ENCODE results near the gene UGT3A1.

Gene UGT3A1

DNA sequence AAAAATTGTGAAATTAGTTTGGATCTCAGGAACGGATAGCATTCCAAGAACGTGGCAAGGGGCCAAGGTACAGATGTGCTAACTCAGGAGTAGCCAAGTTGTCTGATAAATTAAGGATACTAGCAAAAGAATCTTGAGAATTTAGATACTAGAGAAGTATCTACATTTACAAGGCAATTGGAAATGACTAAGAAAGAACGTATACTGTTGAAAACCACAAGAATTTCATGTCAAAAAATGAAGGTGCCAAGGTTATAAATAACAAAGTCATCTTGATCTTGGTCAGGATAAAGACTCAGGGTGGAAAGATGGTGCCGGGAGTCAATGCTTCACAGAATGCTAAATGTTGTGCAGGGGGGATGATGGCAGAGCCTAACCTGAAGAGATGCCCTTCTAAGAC lies 72.0 kb downstream of the UGT3A1 start:
- no peaks in the 10 kb centered on the region for H3K27me3 Mint-ChIP-seq
- no peak overlapping the region for H3K27ac Mint-ChIP-seq
- DNase-seq: no peak
- H3K36me3 Mint-ChIP-seq: peaks cover 18% of the 10 kb centered on the region
- CTCF ChIA-PET: interaction anchor here (0.9 to 9.1 kb wide), 3 partner anchors 106 to 141 kb away, joined by 3 to 141 read pairs (median 5); no protein-coding TSS in a partner anchor
- no peak overlapping the region for H3K4me3 Mint-ChIP-seq
- peaks cover 28% of the 10 kb centered on the region for H3K4me1 Mint-ChIP-seq
- H3K9me3 Mint-ChIP-seq: peaks cover 26% of the 10 kb centered on the region

DNA sequence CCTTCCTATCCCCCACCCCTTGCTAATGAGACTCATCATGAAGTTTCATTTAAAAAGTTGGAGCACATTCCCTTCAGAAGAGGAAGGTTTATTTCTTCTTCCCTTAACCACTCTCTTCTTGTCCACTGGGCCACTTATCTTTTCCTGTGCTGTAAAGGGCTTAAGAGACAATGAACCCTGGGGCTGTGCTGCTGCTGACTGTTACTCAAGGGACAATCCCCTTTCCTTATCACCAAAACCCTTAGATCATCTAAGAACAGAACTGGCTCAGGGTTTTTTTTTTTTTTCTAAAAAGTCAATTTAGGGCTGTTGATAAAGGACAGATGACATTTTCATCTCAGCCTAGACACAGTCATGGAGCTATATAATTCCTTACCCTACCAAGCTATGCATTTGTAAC lies 82.4 kb downstream of the UGT3A1 start:
- Mint-ChIP-seq H3K4me3 (no peak overlapping the region), H3K36me3 (peaks cover 20% of the 10 kb centered on the region), H3K27me3 (no peaks in the 10 kb centered on the region), H3K4me1 (peaks cover 34% of the 10 kb centered on the region), H3K27ac (no peak overlapping the region), H3K9me3 (peaks cover 21% of the 10 kb centered on the region)
- DNase-seq: no peak
- CTCF ChIA-PET: interaction anchor here (1.6 to 2.0 kb wide), 3 partner anchors 12 to 257 kb away, joined by 5 to 7 read pairs (median 7); no protein-coding TSS in a partner anchor

DNA sequence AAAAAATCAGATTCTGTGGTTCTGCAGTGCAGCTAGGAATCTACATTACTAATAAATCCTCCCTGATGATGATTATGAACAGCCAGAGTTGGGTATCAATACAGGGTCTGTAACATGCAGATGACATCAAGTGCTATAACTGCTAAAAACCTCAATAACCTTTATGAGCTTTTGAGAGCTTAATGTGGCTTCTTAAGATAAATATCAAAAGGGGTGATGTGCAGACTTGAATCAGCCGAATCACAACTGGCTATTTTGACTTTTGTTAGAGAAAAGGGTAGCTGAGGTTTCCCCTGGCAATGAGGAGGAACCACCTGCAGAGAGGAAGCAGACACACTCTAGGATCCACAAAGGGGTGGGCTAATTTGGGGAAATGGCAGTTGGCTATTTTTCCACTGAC lies 83.0 kb downstream of the UGT3A1 start:
- CTCF ChIA-PET: interaction anchor here (1.6 to 2.0 kb wide), 3 partner anchors 12 to 257 kb away, joined by 5 to 7 read pairs (median 7); no protein-coding TSS in a partner anchor
- Mint-ChIP-seq H3K27ac (no peak overlapping the region), H3K4me3 (no peak overlapping the region), H3K9me3 (peaks cover 20% of the 10 kb centered on the region), H3K27me3 (no peaks in the 10 kb centered on the region), H3K4me1 (peaks cover 40% of the 10 kb centered on the region), H3K36me3 (peaks cover 20% of the 10 kb centered on the region)
- DNase-seq: no peak

DNA sequence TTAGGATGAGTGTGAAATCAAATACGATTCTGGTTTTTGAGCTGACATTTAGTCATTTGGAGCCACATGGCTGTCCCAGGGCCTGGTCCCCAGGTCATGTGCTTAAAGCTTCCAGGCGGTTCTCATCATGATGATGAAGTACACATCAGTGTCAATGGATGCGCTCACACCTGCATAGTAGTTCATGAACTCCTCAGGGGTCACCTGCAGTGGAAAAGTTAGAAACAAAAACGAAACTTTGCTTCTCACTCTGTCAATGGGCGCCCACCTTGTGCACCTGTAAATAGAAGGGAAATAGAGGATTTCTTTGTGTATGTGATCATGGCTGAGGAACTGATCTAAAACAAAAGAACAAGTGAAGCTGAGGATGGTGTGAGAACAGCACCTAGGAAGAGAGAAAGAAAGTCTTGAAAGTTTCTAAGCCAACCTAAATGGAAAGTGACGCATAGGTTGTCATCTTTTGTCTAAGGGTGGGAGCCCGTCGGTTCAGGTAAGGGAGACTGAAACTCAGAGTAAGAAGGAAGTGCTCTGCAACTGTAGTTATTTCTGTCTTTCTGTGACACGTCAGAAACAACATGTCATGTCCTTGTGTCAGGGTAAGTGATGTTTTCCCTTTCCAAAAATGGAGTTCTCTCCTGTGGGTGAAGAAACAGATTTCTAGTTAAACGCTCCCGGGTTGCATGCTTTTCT lies 86.6 kb downstream of the UGT3A1 start:
- Mint-ChIP-seq H3K4me1 (peaks cover 75% of the 10 kb centered on the region), H3K4me3 (peak overlapping the region; percentile 13), H3K27me3 (no peaks in the 10 kb centered on the region), H3K9me3 (peaks cover 5% of the 10 kb centered on the region), H3K27ac (peak overlapping the region; percentile 87), H3K36me3 (peaks cover 12% of the 10 kb centered on the region)
- DNase-seq: peak; percentile 53
- CTCF ChIA-PET: interaction anchor here (0.9 to 2.1 kb wide), 4 partner anchors 15 to 254 kb away, joined by 3 to 4 read pairs (median 3); no protein-coding TSS in a partner anchor

DNA sequence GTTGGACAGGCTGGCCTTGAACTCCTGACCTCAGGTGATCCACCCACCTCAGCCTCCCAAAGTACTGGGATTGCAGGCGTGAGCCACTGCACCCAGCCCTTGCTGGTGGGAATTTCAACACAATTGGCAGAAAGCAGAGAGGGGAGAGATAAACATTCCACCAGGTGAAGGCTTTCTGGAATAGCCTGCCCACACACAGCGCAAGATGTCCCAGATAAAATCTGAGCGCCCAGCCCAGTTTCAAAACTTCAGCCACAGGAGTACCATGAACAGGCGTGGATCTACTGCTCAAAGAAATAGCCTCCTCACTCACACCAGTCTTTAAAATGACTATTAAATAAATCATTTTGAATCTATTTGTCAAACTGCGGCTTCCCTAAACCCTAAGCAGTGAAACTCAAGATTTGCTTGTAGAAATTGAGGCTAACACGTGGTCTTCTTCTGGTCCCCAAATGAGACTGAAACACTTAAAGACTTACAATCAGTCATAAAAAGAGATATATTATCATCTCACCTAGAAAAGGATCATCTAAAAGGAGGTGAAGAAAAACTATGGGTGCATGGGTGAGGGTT lies 87.5 kb downstream of the UGT3A1 start:
- peaks cover 83% of the 10 kb centered on the region for H3K4me1 Mint-ChIP-seq
- no peak overlapping the region for H3K4me3 Mint-ChIP-seq

DNA sequence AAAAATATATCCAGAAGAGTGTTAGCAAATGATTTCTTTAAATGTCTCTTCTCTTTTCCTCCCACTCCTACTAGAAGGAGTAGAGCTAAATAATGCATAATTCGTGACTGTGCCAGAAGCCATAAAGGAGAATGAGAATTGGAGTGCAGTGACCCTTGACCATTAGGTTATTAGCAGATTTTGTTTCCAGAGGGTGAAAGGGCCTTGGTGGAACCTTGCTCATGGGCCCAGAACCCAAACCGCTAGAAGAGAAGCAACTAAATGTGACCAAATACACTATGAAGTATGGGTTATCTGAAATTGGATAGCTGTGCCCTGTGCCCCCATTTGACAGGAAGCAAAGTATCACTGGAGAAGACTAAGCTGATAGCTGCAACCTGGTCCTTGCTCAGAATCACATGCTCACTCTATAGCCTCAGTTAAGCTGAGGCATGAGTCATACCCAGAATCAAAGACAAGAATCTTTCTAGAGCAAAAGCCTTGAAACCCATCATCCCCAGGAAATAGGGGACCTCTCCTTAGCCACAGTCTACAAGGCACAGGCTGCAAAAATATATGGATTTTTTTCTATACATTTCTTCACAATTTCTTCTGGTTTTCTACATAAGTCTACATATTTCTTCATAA lies 89.0 kb downstream of the UGT3A1 start:
- peaks cover 12% of the 10 kb centered on the region for H3K36me3 Mint-ChIP-seq
- H3K27ac Mint-ChIP-seq: peak overlapping the region; percentile 77
- no peak overlapping the region for H3K4me3 Mint-ChIP-seq
- peak; percentile 58 for DNase-seq
- peaks cover 77% of the 10 kb centered on the region for H3K4me1 Mint-ChIP-seq
- peaks cover 5% of the 10 kb centered on the region for H3K9me3 Mint-ChIP-seq
- no peaks in the 10 kb centered on the region for H3K27me3 Mint-ChIP-seq
- CTCF ChIA-PET: interaction anchor here (0.8 to 2.3 kb wide), 5 partner anchors 20 to 250 kb away, joined by 3 to 7 read pairs (median 3); no protein-coding TSS in a partner anchor

More for the DNA sequence above, 87.5 kb downstream of the UGT3A1 start:
- DNase-seq: no peak
- Mint-ChIP-seq H3K36me3 (peaks cover 12% of the 10 kb centered on the region), H3K27ac (peak overlapping the region; percentile 87), H3K9me3 (peaks cover 5% of the 10 kb centered on the region), H3K27me3 (no peaks in the 10 kb centered on the region)
- CTCF ChIA-PET: interaction anchor here (0.9 to 2.1 kb wide), 6 partner anchors 14 to 253 kb away, joined by 3 to 4 read pairs (median 3); no protein-coding TSS in a partner anchor
